Colonic mucosa (tissue), 4 donors: ENCODE results near the gene UBXN6. TPM values are rescaled to one million over a fixed set of nuclear protein-coding genes. Genes with fewer than 3 reads are reported as not detected.

ENCODE experiments used
- DNase-seq: peaks from one replicate; pipeline ENCODE4 v3.0.0-alpha.2; 2020
- H3K27ac ChIP-seq: fragments of 200-600 bp; one replicate; pipeline ENCODE4 v1.8.0; 2021
- H3K27me3 ChIP-seq: fragments of 200-600 bp; one replicate; pipeline ENCODE4 v1.8.0; 2021
- H3K36me3 ChIP-seq: fragments of 200-600 bp; one replicate; pipeline ENCODE4 v1.8.0; 2021
- H3K4me1 ChIP-seq: fragments of 200-600 bp; one replicate; pipeline ENCODE4 v1.8.0; 2021; ENCODE audit warnings: mild to moderate bottlenecking
- H3K4me3 ChIP-seq: fragments of 200-600 bp; one replicate; pipeline ENCODE4 v1.8.0; 2021
- H3K9ac ChIP-seq, 2 donors: one replicate each; pipeline ENCODE4 v1.7.0; 2013; ENCODE audit warnings: control low read depth in 2 of 2, low read depth in 2 of 2, low read length in 2 of 2
- H3K9me3 ChIP-seq: fragments of 200-600 bp; one replicate; pipeline ENCODE4 v1.8.0; 2021
- CTCF ChIP-seq: fragments of 200-600 bp; IDR thresholded peaks from one replicate; pipeline ENCODE4 v1.8.0; 2022; ENCODE audit warnings: antibody characterized with exemption, mild to moderate bottlenecking
- intact Hi-C: fragments of 100-400 bp; cut with DNase I; formaldehyde crosslinking; loops from one replicate; pipeline ENCODE4 v1.14.1; 2022
- total RNA-seq, 2 donors: library from RNA; stranded (reverse); fragmentation: NEBNext Ultra II Directional in 1 of 2; extraction: Animal tissue kit (Norgen Biotek cat#: 25700) in 1 of 2; gene quantifications; one replicate each; pipeline ENCODE4 v1.2.1, GENCODE V29; 2021
- donor health status: healthy.
- donor health status: DM: no; HTN: no; CAD: no.
- donor health status: DM: no; HTN: no; CAD: no.

The UBXN6 gene
- total RNA-seq, 2 donors from 2014 or later: 84.9 to 96.7 TPM

GRCh38 chr19:4482721-4483364 is 25.2 kb upstream of the UBXN6 start:
- Histone ChIP-seq H3K27ac (no peak overlapping the region), H3K4me1 (no peaks in the 10 kb centered on the region), H3K4me3 (no peak overlapping the region), H3K36me3 (no peaks in the 10 kb centered on the region), H3K9ac (no peak overlapping the region), H3K9me3 (no peaks in the 10 kb centered on the region), H3K27me3 (no peaks in the 10 kb centered on the region)
- intact Hi-C loops: no loop called here
- DNase-seq: no peak
- TF ChIP-seq CTCF: no peak

- H3K36me3 ChIP-seq: no peaks in the 10 kb centered on the region
- H3K9me3 ChIP-seq: no peaks in the 10 kb centered on the region
- H3K9ac ChIP-seq: no peak overlapping the region
Measured at GRCh38 chr19:4477034-4477801, 19.6 kb upstream of the UBXN6 start.

GRCh38 chr19:4474514-4475022 is 17.0 kb upstream of the UBXN6 start:
- Histone ChIP-seq H3K4me1 (no peaks in the 10 kb centered on the region), H3K36me3 (no peaks in the 10 kb centered on the region), H3K9me3 (no peaks in the 10 kb centered on the region), H3K27ac (no peak overlapping the region), H3K4me3 (no peak overlapping the region), H3K27me3 (no peaks in the 10 kb centered on the region), H3K9ac (no peak overlapping the region)
- no peak for DNase-seq
- no peak for TF ChIP-seq CTCF
- intact Hi-C loops: no loop called here

More at GRCh38 chr19:4477034-4477801, 19.6 kb upstream of the UBXN6 start:
- no peak for DNase-seq
- no peaks in the 10 kb centered on the region for H3K4me1 ChIP-seq
- no peak for TF ChIP-seq CTCF
- H3K27me3 ChIP-seq: no peaks in the 10 kb centered on the region
- H3K4me3 ChIP-seq: no peak overlapping the region
- intact Hi-C loops: no loop called here
- H3K27ac ChIP-seq: no peak overlapping the region

GRCh38 chr19:4473763-4474513 is 16.3 kb upstream of the UBXN6 start:
- H3K27me3 ChIP-seq: no peaks in the 10 kb centered on the region
- no peak overlapping the region for H3K9ac ChIP-seq
- TF ChIP-seq CTCF: no peak
- H3K36me3 ChIP-seq: no peaks in the 10 kb centered on the region
- intact Hi-C loops: no loop called here
- no peak for DNase-seq
- H3K4me1 ChIP-seq: no peaks in the 10 kb centered on the region
- H3K27ac ChIP-seq: no peak overlapping the region
- no peaks in the 10 kb centered on the region for H3K9me3 ChIP-seq
- no peak overlapping the region for H3K4me3 ChIP-seq

- no peaks in the 10 kb centered on the region for H3K27me3 ChIP-seq
- no peaks in the 10 kb centered on the region for H3K4me1 ChIP-seq
- H3K9ac ChIP-seq: peak overlapping the region; percentile 78 to 87
- no peak for TF ChIP-seq CTCF
- no peak overlapping the region for H3K27ac ChIP-seq
- intact Hi-C loops: no loop called here
- no peak for DNase-seq
- no peaks in the 10 kb centered on the region for H3K9me3 ChIP-seq
- peak overlapping the region; percentile 99 for H3K4me3 ChIP-seq
- no peaks in the 10 kb centered on the region for H3K36me3 ChIP-seq
Measured at GRCh38 chr19:4473011-4473762, 15.6 kb upstream of the UBXN6 start.
